Measurements from ENCODE around the gene FMN2. TPM values are rescaled to one million over a fixed set of nuclear protein-coding genes. Genes with fewer than 3 reads are reported as not detected.
"Not testable (repeated sequence)": the region's sequence is repeated elsewhere in the genome, so short reads cannot be mapped to it uniquely, and the experiment has no call there.

Gene FMN2
- total RNA-seq, 1 donor from 2014 or later, result 61.1 TPM

- DNase-seq, result no peak
These were observed 223.4 kb downstream of the FMN2 start for GRCh38 chr1:240314845-240315801.

GRCh38 chr1:240319998-240320397, 228.3 kb downstream of the FMN2 start:
- no peak for DNase-seq

- DNase-seq, result no peak
These were observed 229.0 kb downstream of the FMN2 start for GRCh38 chr1:240320659-240321058.

GRCh38 chr1:240322943-240323342, 231.3 kb downstream of the FMN2 start:
- no peak for DNase-seq

- not testable (repeated sequence) for DNase-seq
These were observed 236.7 kb downstream of the FMN2 start for GRCh38 chr1:240328382-240328781.

- no peak for DNase-seq
These were observed 237.8 kb downstream of the FMN2 start for GRCh38 chr1:240329443-240329842.

- no peak for DNase-seq
These were observed 241.0 kb downstream of the FMN2 start for GRCh38 chr1:240332672-240333071.

- no peak for DNase-seq
These were observed 246.1 kb downstream of the FMN2 start for GRCh38 chr1:240337781-240338180.

- no peak for DNase-seq
These were observed 247.2 kb downstream of the FMN2 start for GRCh38 chr1:240338837-240339236.

GRCh38 chr1:240341365-240342250, 249.9 kb downstream of the FMN2 start:
- DNase-seq, result no peak

GRCh38 chr1:240342251-240342625, 250.6 kb downstream of the FMN2 start:
- no peak for DNase-seq

- no peak for DNase-seq
These were observed 251.4 kb downstream of the FMN2 start for GRCh38 chr1:240343045-240343444.

GRCh38 chr1:240343966-240344365, 252.3 kb downstream of the FMN2 start:
- DNase-seq, result no peak

- DNase-seq, result no peak
These were observed 253.2 kb downstream of the FMN2 start for GRCh38 chr1:240344918-240345317.

- DNase-seq, result no peak
These were observed 258.0 kb downstream of the FMN2 start for GRCh38 chr1:240349695-240350094.

- no peak for DNase-seq
These were observed 259.2 kb downstream of the FMN2 start for GRCh38 chr1:240350910-240351331.

GRCh38 chr1:240351690-240352089, 260.0 kb downstream of the FMN2 start:
- DNase-seq, result no peak

- DNase-seq, result no peak
These were observed 261.1 kb downstream of the FMN2 start for GRCh38 chr1:240352769-240353168.

- no peak for DNase-seq
These were observed 264.9 kb downstream of the FMN2 start for GRCh38 chr1:240356568-240356967.

GRCh38 chr1:240362046-240362445, 270.4 kb downstream of the FMN2 start:
- DNase-seq, result no peak

GRCh38 chr1:240362826-240363225, 271.1 kb downstream of the FMN2 start:
- no peak for DNase-seq

GRCh38 chr1:240363315-240363714, 271.6 kb downstream of the FMN2 start:
- no peak for DNase-seq

GRCh38 chr1:240363914-240364313, 272.2 kb downstream of the FMN2 start:
- DNase-seq, result no peak
